Gastroesophageal sphincter (tissue), 4 donors: ENCODE measurements around the gene HFE. TPM values are rescaled to one million over a fixed set of nuclear protein-coding genes. Genes with fewer than 3 reads are reported as not detected.

Source experiments
- ATAC-seq: fragments of 150-250 bp; one replicate; pipeline ENCODE4 v1.9.1; 2016; ENCODE audit warnings: mild to moderate bottlenecking, moderate library complexity
- H3K27ac ChIP-seq, 4 donors: fragments of 200-600 bp; sonication (generic) in 3 of 4; 1 replicate in 3 of 4; 2 replicates in 1 of 4; pipeline ENCODE4 v1.5.1; 2016 to 2019
- H3K27me3 ChIP-seq: fragments of 200-600 bp; sonication (generic); one replicate; pipeline ENCODE4 v1.5.1; 2019
- H3K36me3 ChIP-seq, 2 donors: fragments of 200-600 bp; sonication (generic); one replicate each; pipeline ENCODE4 v1.5.1; 2019; ENCODE audit warnings: control low read depth in 1 of 2
- H3K4me1 ChIP-seq, 3 donors: fragments of 200-600 bp; sonication (generic); 1 replicate in 2 of 3; 2 replicates in 1 of 3; pipeline ENCODE4 v1.5.1; 2016 to 2019; ENCODE audit warnings: control low read depth in 2 of 3
- H3K4me3 ChIP-seq, 2 donors: fragments of 200-600 bp; sonication (generic); one replicate each; pipeline ENCODE4 v1.5.1; 2019; ENCODE audit warnings: mild to moderate bottlenecking in 1 of 2, moderate library complexity in 1 of 2
- H3K9me3 ChIP-seq, 3 donors: fragments of 200-600 bp; sonication (generic); one replicate each; pipeline ENCODE4 v1.5.1; 2017 to 2019; ENCODE audit warnings: control low read depth in 2 of 3
- CTCF ChIP-seq, 4 experiments: fragments of 200-600 bp in 2 of 4; fragments of 450-650 bp in 2 of 4; sonication (generic) in 1 of 4; IDR thresholded peaks; one replicate each; pipeline ENCODE4 v1.5.1; 2017 to 2019; ENCODE audit warnings: antibody characterized with exemption in 4 of 4, mild to moderate bottlenecking in 2 of 4, moderate library complexity in 2 of 4
- EP300 ChIP-seq: sonication (generic); formaldehyde crosslinking; IDR thresholded peaks from one replicate; pipeline ENCODE4 v1.6.1; 2017; ENCODE audit warnings: antibody characterized with exemption, mild to moderate bottlenecking
- POLR2A ChIP-seq, 2 donors: fragments of 450-650 bp; IDR thresholded peaks; one replicate each; pipeline ENCODE4 v1.6.1; 2017; ENCODE audit warnings: antibody characterized with exemption in 2 of 2, mild to moderate bottlenecking in 2 of 2, moderate library complexity in 1 of 2
- POLR2AphosphoS5 ChIP-seq: sonication (generic); formaldehyde crosslinking; IDR thresholded peaks from one replicate; pipeline ENCODE4 v1.6.1; 2017; ENCODE audit warnings: antibody characterized with exemption
- WGBS, 2 donors: methylation state at CpG; one replicate each; pipeline ENCODE4 v1.1.5; 2018; ENCODE audit warnings: low coverage in 1 of 2; 5-methylcytosine and 5-hydroxymethylcytosine counted together
- total RNA-seq, 4 donors: library from RNA; depleted of rRNA; stranded (reverse); fragments of >200 nt; gene quantifications; one replicate each; pipeline ENCODE4 v1.1.0, GENCODE V29; 2016

The HFE gene
- total RNA-seq, 4 donors from 2014 or later: 3.7 to 11.4 (median 8.3) TPM

- WGBS, 2 donors: 4 to 9% methylated on average over 9 of the region's 9 CpGs
- TF ChIP-seq POLR2A (IDR thresholded peaks at IDR 0.05) (no peak), CTCF (IDR thresholded peaks at IDR 0.05) (no peak), EP300 (no peak), POLR2AphosphoS5 (no peak)
- Histone ChIP-seq H3K36me3 (no peaks in the 10 kb centered on the region), H3K4me1 (peaks cover 0 to 19% (median 5%) of the 10 kb centered on the region in 3 donors), H3K9me3 (no peaks in the 10 kb centered on the region), H3K27me3 (no peaks in the 10 kb centered on the region), H3K4me3 (peak overlapping the region; percentile 56 to 94), H3K27ac (peak overlapping the region; percentile 85 to 99 (median 94))
- ATAC-seq: peak; percentile 93
Measured at GRCh38 chr6:26103141-26103769, 16.0 kb downstream of the HFE start.

DNA sequence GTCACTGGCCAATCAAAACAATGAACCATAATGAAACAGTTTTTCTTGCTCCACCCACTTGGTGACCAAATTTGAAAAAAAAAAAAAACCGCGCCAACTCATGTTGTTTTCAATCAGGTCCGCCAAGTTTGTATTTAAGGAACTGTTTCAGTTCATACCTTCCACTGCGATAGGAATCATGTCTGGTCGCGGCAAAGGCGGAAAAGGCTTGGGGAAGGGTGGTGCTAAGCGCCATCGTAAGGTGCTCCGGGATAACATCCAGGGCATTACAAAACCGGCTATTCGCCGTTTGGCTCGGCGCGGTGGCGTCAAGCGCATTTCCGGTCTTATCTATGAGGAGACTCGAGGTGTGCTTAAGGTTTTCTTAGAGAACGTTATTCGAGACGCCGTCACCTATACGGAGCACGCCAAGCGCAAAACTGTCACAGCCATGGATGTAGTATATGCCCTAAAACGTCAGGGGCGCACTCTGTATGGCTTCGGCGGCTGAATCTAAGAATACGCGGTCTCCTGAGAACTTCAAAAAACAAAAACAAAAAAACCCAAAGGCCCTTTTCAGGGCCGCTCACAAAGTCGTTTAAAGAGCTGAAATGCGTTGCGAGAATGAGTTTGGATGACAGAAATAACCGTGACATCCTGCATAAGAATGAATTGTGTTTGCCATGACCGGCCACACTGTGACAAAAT, 16.7 kb downstream of the HFE start:
- WGBS, 2 donors: 0 to 1% methylated on average over 25 to 37 of the region's 39 CpGs
- no peaks in the 10 kb centered on the region for H3K27me3 ChIP-seq
- no peaks in the 10 kb centered on the region for H3K9me3 ChIP-seq
- no peak for TF ChIP-seq EP300
- TF ChIP-seq CTCF (IDR thresholded peaks at IDR 0.05): peak; percentile 20 to 58 (median 54)
- peak; percentile 100 for TF ChIP-seq POLR2AphosphoS5
- TF ChIP-seq POLR2A (IDR thresholded peaks at IDR 0.05): peak; percentile 98 to 99
- peak; percentile 95 for ATAC-seq
- peak overlapping the region; percentile 85 to 99 (median 94) for H3K27ac ChIP-seq
- H3K4me3 ChIP-seq: peak overlapping the region; percentile 56 to 94
- H3K36me3 ChIP-seq: no peaks in the 10 kb centered on the region
- H3K4me1 ChIP-seq: peaks cover 0 to 19% (median 5%) of the 10 kb centered on the region in 3 donors

DNA sequence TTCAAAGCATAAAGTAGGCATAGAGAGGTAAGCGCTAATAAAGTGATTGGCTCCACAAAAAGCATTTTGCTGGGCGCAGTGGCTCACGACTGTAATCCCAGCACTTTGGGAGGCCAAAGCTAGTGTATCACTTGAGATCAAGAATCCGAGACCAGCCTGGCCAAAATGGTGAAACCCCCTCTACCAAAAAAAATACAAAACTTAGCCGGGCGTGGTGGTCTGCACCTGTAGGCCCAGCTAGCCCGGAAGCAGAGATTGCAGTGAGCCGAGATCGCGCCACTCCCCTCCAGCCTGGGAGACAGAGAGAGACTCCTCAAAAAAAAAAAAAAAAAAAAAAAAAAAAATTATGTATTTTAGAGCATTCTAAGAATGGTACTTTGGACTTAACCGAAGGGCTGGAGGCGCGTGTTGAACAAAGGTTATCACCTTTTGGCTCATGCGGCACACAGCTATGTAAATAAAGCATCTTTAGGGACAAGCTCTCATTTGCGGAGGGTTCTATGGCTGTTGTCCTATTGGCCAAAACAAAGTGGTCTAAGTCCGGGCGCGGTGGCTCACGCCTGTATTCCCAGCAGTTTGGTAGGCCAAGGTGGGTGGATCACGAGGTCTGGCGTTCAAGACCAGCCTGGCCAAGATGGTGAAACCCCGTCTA, 17.4 kb downstream of the HFE start:
- Histone ChIP-seq H3K36me3 (no peaks in the 10 kb centered on the region), H3K4me3 (peak overlapping the region; percentile 56 to 94), H3K4me1 (peaks cover 0 to 19% (median 5%) of the 10 kb centered on the region in 3 donors), H3K27ac (peak overlapping the region; percentile 85 to 99 (median 94)), H3K9me3 (no peaks in the 10 kb centered on the region), H3K27me3 (no peaks in the 10 kb centered on the region)
- ATAC-seq: no peak
- WGBS, 2 donors: 43 to 63% methylated on average over 16 to 17 of the region's 22 CpGs
- TF ChIP-seq EP300 (no peak), POLR2AphosphoS5 (no peak), POLR2A (IDR thresholded peaks at IDR 0.05) (no peak), CTCF (IDR thresholded peaks at IDR 0.05) (no peak)

- H3K4me1 ChIP-seq: peaks cover 0 to 19% (median 5%) of the 10 kb centered on the region in 3 donors
- WGBS, 2 donors: 92 to 94% methylated on average over 3 to 5 of the region's 8 CpGs
- no peak for TF ChIP-seq POLR2AphosphoS5
- no peak for TF ChIP-seq EP300
- no peak for TF ChIP-seq CTCF (IDR thresholded peaks at IDR 0.05)
- TF ChIP-seq POLR2A (IDR thresholded peaks at IDR 0.05): no peak
- no peak overlapping the region for H3K4me3 ChIP-seq
- H3K9me3 ChIP-seq: no peaks in the 10 kb centered on the region
- no peaks in the 10 kb centered on the region for H3K27me3 ChIP-seq
- H3K36me3 ChIP-seq: no peaks in the 10 kb centered on the region
- no peak for ATAC-seq
- H3K27ac ChIP-seq: peak overlapping the region in 1 of 4 donors; percentile 33
Measured at GRCh38 chr6:26105109-26105730, 18.0 kb downstream of the HFE start.
